ENCODE results near the gene SUPT20HL1.
"Not testable (repeated sequence)": the region's sequence is repeated elsewhere in the genome, so short reads cannot be mapped to it uniquely, and the experiment has no call there.

The SUPT20HL1 gene

DNA sequence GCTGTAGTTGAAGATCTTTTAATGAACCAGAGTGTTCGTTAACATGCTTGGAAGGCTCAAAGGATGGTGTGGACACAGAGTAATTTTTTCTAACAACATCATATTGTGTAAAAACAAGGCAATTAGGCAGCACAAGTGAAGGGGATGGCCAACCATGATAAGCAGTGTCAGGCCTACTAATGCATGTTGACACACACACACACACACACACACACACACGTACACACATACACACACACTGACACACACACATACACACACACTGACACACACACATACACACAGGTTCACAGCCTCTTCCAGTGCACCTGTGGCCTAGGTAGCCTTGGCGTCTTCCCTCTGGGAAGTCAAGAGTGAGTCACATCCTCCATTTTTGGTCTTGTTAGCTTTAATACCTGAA lies at the start of gene SUPT20HL1:
SUPT20HL1 (plus strand) TSS at position 368 of the 400 bp plus-strand sequence. CDS start 2,122 bp downstream, outside the sequence.
- DNase-seq = no peak

DNA sequence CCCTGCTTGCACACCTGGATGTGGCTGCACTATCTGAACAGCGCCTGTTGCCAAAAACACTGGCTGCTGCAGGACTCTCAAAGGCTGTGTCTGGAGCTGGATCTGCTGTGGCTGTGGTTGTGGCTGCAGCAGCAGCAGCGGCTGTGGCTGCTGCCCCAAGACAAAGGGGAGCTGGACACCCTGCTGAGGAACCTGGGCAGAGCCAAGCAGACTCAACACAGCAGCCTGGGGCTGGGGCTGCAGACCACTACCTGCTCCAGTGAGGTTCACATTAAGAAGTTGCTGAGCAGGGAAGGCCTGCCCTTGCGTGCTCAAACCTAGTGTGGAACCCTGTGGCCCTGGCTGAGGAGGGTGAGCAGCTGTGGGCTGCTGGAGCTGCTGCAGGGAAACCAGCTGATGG lies 49.5 kb upstream of the SUPT20HL1 start:
- DNase-seq = not testable (repeated sequence)

DNA sequence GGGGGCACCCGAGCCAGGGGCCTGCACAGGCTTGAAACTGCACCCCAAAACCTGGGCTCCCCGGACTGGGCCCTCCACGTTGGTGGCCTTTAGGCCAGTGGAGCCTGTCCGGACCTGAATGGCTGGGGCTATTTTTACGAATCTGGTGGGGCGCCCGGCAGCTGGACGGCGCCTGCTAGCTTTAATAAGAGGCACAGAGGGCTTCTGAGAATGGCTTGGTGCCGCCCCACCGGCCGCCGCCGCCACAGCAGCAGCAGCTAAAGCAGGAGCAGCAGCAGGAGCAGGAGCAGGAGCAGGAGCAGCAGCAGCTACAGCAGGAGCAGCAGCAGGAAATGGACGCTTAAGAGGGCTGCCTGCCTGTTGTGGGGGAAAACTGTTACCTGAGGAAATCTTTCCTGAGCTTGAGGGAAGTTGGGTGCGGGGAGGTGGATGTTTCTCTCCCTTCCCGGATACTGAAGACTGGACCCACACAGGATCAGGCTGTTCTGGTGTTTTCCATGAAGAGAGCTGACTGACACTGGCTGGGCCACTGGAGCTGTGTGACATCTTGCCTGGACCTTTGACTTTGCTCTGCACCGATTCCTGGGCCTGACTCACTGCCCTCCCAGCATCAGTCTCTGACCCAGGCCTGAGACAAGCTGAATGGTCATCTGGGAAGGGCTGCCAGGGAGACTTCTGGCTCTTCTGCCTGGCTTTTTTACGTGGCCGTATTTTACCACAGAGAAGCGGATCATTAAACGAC lies 48.8 kb upstream of the SUPT20HL1 start:
- not testable (repeated sequence) for DNase-seq

DNA sequence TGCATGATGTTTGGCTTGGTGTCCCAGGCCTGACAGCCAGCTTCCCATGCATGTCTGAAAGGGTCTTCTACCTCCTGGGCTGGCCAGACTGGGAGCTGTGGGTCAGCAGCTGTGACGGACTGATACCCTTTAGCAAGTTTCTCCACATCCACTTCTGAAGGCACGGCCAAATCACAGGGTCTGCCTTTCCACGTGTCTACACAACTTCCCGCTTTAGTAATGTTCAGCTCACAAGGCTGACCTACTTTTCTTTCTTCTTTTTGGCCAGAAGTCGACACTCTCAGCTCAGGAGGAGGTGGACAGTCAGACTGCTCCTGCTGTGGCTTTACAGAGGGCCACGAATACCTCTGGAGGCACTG lies 48.2 kb upstream of the SUPT20HL1 start:
- not testable (repeated sequence) for DNase-seq

DNA sequence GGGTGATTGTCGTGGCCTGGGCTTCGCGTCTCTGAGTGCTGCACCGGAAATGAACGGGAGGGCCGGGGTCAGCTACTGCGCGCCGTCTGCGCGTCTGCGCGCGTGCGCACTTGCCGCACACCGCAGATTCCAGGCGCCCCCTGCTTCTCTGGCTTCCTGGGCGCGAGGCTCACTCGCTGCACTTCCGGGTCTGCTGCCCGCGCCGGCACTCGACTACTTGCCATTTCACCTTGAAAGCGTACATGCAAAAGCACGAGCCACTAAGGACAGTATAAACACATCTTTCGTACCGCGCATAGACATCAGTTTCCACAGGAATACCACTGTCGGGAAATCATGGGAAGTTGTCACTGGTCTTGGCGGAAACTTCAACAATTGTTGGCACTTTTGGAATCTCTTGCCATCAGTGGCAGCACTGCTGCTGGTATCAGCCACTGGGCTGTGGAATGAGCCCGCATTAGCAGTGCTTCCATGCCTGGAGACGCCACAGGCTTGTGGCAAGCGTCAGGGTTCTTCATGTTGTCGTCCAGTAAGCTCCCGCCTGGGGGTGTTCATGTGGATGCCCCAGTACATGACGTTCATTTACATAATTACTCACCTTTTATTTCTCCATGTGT lies 46.3 kb upstream of the SUPT20HL1 start, which contains the start of gene SUPT20HL2:
SUPT20HL2 (minus strand) TSS at position 51 of the 617 bp plus-strand sequence. CDS start 754 bp downstream, outside the sequence.
- DNase-seq = no peak

DNA sequence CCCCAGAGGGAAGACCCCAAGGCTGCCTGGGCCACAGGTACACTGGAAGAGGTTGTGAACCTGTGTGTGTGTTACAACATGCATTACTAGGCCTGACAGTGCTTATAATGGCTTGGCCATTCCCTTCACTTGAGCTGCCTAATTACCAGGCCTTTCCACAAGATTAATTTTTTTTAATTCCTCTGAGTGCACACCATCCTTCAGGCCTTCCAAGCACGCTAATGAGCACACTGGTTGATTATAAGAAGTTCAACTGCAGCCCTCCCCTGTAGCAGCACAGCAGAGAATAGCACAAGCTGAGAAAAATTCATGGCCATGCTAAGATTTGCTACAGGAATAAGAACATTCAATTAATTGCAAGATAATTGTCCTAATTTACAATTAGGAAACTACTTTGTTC lies 44.3 kb upstream of the SUPT20HL1 start:
- no peak for DNase-seq

DNA sequence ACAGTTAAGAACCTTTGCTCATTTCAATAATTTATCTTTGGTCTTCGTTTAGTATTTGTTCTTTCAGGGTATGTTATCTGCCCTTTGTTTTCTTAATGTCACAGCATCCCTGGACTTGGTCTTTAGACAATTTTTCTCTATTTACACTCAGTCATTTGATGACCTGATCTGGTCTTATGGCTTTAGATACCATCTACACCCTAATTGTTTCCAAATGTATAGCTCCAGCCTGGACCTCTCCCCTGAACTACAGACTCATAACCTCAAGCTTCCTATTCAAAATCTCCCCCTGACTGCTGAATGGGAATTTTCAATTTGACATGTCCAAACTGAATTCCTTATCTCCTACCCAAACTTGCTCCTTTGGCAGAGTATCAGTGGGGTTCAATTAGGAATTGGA lies 42.9 kb upstream of the SUPT20HL1 start:
- DNase-seq = no peak

DNA sequence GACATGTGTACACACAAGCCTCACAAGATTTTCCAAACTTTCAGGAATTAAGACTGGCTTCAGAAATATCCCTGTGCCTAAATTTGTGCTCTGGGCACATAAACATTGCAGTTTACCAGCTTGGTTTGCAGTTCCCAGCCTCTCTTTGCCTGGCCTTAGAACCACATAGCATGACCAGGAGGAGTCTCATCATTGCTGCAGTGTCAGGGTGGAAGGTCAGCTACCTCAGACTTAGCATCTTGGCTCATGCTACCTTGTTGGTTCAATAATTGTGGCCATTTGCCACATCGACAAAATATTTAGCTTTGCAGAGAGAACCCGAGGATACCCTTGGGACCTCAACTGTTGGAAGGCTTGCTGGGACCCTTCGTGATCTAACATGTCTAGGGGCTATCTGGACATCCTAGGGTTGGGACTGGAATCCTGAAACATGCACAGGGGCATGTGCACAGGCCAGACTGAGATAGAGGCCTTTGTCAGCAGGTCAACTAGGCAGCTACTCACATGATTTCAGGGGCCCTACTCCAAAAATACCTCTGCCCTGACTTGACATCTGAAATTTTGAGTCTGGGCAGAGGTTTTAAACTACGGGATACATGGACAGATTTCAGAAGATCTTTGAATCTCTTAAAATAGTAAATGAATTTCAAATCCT lies 38.6 kb upstream of the SUPT20HL1 start:
- DNase-seq = no peak

DNA sequence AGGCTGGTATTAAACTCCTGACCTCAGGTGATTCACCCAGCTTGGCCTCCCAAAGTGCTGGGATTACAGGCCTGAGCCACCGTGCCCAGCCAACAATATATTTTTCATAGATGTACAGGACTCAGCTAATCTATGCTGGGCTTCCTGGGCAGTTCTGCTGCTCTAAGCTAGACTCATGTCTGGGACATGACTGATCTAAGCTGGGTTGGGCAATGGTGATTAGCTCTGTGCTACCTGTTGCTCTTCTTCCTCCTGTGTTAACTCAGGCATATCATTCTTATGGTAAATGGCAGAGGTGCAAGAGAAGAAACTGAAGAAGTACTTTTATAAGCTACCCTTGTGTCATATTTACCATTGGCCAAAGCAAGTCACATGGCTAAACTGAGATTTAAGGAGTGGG lies 35.2 kb upstream of the SUPT20HL1 start:
- no peak for DNase-seq

DNA sequence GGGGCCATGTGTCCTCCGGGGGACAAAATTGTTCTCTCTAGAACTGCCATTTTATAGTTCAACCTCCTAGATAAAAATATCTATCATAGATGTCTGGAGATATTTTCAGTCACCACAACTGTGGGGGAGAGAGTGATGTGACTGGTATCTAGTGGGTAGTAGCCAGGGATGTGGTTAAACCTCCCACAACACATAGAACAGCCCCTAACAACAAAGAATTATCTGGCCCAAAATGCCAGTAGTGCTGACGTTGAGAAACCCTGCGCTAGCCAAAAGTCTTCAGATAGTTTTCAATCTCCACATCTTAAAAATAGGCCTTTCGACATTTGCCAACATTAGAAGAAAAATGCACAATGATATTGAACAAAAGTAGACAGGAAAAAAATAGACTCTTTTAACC lies 27.6 kb upstream of the SUPT20HL1 start:
- DNase-seq = no peak

DNA sequence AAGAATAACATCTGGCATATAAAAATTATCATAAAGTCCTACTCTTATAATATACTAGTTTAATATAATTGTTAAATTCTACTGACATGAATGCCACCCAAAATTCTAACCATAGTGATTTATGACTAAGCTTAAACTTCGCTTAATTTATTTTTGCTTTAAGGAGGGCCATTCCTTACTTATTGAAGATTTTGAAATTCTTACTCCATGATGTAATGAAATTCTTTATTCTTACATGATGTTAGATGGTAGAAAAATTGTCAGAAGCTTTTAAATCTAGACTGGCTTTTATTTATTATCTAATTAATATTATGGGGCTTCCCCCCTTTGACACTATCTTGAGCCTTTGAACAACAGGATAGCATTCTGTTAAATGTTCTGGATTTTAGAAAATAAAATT lies 27.1 kb upstream of the SUPT20HL1 start:
- no peak for DNase-seq

DNA sequence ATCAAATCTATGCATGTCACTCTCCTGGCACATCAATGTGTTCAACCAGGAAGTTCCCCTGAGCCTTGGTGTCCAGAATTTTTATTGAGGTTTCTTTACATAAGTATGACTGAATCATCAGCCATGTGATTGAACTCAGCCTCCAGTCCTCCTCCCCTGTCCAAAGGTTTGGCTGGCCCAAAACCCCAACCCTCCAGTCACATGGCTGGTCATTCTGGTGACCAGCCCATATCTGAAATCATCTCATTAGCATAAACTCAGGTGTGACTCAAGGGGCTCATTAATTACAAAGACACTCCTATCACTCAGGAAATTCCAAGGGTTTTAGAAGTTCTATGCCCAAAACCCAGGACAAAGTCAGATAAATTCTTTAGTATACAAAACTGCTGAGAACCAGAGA lies 26.0 kb upstream of the SUPT20HL1 start:
- no peak for DNase-seq

DNA sequence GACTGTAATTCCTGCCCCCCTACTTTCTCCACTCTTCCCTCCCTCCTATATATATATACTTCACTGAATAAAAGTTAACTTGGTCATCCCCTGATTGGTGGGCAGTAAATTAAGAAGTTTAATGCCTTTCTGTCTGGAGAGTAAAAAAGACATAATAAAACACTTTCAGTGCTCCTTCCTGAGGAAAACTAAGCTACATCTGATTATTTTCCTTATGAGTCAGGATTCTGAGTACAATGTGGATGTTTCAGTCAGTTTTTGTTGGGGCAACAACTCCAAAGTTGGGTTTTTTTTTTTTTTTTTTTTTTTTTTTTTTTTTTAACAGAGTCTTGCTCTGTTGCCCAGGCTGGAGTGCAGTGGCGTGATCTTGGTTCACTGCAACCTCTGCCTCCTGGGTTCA lies 24.6 kb upstream of the SUPT20HL1 start:
- no peak for DNase-seq

DNA sequence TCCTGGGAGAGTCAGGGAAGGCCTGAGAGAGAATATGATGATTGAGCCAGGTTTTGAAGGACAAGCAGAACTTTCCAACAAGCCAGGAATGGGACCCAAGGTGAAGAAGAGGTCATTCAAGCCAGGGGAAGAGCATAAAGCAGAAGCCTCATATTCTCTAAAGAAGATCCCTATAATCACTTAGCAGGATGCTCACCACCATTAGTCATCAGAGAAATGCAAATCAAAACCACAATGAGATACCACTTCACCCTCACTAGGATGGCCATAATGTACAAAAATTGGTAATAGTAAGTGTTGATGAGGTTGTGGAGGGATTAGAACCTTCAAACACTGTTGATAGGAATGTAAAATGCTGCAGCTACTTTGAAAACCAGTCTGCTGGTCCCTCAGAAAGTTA lies 20.5 kb upstream of the SUPT20HL1 start:
- DNase-seq = no peak

DNA sequence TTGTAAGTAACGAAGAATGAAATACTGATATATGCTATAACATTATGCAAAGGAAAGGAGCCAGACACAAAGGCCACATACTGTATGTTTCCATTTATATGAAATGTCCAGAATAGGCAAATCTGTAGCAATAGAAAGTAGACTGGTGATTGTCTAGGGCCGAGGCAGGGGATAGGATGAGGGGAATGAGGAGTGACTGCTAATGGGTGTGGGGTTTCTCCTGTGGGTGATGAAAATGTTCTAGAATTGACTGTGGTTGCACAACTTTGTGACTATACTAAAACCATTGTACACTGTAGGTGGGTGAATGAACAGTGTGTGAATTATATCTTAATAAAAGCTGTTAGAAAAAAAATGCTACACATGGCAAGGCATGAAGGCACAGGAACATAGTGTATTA lies 19.9 kb upstream of the SUPT20HL1 start:
- DNase-seq = no peak

DNA sequence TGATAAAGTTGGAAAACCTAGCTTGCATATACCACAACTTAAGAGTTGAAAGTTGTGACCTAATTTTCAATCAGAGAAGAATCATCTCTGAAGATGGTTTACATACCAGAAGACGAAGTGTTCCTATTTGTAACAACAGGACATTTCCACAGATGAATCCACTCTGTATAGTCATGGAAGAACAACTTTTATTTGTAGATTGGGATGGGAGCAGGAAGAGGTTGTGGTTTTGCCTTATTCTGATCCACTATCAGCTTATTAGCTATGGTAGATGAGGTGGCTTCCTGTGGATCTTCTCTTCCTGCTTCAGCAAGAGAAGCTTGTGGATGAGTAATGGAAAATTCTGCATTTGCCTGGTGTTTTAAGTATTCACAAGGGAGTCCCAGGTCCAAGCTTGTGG lies 18.6 kb upstream of the SUPT20HL1 start:
- no peak for DNase-seq

DNA sequence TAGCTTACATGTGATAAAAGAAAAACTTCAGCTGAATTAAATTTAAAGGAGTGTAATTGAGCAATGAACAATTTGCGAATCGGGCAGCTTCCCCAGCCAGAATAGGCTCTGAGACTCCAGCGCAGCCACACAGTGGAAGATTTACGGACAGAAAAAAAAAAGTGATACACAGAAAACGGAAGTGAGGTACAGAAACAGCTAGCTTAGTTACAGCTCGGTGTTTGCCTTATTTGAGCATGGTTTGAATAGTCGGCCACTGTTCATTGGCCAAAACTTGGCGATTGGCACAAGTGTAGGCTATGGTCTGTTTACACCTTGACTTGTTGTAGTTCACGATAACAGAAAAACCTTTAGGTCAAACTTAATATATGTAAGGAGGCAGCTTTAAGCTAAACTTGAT lies 16.7 kb upstream of the SUPT20HL1 start:
- no peak for DNase-seq

DNA sequence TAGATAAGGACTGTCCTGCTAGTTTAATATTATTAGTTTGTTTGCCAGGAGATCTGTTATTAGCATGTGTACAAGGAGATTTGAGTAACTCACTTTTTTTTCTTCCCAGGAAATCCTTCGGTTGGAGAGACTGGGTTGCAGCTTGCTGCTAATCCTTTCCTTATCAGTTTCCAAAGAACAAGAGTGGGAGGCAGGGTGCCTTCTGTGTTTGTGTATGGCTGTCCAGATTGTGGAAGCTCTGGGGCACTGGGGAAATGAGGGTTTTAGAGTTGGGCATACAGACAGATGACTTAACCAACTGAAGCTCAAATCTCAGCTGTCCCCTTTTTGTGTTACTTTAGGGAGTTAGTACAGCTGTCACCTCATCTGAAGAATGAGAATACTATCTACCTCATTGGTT lies 12.6 kb upstream of the SUPT20HL1 start:
- DNase-seq = no peak

DNA sequence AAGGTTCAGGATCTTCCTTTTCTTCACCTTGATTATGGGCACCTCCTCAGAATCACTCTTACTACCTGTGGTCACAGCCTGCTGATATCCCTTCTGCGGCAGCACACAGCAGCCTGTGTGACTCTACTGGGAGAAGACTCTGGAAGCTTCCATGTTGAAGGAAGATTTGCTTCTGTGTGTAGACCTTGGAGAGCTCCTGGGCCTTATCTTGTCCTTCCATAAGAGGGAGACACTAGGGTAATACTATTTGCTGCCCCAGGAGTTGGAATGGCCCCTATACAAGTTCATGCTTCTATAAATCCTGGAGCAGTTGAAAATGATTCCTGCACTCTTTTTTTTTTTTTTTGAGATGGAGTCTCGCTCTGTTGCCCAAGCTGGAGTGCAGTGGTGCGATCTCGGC lies 10.2 kb upstream of the SUPT20HL1 start:
- DNase-seq = no peak

DNA sequence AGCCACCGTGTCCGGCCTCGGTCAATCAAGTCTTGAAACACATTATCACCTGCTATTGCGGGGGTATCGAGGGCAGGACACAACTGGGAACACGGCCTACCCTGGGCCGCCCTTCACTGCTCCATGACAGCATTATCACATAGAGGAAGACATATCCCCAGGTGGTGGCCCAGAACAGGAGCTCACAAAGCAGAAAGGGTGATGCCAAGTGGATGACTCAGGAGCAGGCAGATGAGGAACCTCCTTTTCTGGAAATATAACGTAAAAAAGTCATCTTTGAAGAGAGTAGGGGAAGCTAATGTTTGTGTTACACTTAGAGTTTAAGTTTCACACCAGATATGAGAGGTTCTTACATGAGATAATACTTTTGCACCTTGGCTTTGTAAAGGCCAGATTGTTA lies 5.3 kb upstream of the SUPT20HL1 start:
- no peak for DNase-seq

DNA sequence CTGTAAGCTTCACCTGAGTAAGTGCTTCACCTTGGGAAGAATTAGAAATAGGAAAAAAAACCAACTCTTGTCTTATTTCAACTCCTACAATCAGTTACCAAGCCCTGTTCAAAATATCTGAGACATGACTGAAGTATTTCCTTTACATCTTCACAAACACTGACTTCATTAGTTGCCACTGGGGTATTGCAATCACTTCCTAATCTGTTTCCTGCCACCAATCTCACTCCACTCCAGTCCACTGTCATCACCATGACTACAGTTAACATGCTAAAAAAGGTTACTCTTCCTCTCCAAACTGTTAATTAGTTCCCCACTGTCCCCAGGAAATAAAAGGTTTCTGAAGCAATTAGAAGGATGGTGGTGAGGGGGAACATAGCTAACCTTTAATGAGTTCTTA lies 3.3 kb upstream of the SUPT20HL1 start:
- no peak for DNase-seq

DNA sequence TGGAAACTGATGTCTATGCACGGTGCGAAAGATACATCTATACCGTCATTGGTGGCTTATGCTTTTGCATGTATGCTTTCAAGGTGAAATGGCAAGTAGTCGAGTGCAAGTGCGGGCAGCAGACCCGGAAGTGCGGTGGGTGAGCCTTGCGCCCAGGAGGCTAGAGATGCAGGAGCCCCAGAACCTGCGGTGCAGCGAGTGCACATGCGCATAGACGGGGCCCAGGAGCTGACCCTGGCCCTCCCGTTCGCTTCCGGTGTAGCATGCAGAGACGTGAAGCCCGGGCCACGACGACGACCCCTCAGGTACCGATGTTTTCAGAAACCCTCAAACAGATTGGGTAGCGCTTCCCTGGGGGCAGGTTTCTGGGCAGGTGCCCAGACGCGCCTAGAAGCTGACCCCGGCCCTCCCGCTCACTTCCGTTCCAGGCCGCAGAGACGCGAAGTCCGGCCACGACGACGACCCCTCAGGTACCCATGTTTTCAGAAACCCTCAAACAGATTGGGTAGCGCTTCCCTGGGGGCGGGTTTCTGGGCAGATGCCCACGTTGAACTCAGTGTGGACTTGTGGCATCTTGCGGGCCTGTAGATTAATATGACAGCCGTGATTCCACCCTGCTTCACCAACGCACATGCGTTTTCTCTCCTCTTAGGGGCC lies 1.8 kb downstream of the SUPT20HL1 start:
- not testable (repeated sequence) for DNase-seq

DNA sequence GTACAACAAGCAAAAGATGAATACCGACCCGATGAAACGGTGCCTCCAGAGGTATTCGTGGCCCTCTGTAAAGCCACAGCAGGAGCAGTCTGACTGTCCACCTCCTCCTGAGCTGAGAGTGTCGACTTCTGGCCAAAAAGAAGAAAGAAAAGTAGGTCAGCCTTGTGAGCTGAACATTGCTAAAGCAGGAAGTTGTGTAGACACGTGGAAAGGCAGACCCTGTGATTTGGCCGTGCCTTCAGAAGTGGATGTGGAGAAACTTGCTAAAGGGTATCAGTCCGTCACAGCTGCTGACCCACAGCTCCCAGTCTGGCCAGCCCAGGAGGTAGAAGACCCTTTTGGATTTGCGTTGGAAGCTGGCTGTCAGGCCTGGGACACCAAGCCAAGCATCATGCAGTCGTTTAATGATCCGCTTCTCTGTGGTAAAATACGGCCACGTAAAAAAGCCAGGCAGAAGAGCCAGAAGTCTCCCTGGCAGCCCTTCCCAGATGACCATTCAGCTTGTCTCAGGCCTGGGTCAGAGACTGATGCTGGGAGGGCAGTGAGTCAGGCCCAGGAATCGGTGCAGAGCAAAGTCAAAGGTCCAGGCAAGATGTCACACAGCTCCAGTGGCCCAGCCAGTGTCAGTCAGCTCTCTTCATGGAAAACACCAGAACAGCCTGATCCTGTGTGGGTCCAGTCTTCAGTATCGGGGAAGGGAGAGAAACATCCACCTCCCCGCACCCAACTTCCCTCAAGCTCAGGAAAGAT lies 3.2 kb downstream of the SUPT20HL1 start:
- not testable (repeated sequence) for DNase-seq

Data from activated gamma-delta T cell treated with Interleukin-2 at 50 U/mL for 16 hours (primary cell).